Measurements from ENCODE around the gene FARSA.

DNA sequence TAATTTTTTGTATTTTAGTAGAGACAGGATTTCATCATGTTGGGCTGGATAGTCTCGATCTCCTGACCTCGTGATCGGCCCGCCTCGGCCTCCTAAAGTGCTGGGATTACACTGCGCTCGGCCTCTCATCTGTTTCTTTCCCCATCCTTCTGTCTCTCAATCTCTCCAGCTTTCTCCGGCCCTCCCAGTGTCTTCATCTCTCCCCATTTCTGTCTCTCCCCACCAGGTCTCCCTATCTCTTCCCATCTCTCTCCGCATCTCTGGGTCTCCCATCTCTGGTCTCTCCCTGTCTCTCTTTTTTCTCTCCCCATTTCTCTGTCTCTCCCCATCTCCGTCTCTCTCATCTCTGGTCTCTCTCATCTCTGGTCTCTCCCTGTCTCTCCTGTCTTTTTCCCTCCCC lies 49.6 kb upstream of the FARSA start:
- TF ChIP-seq POLR2A (IDR thresholded peaks at IDR 0.05) = no peak
- TF ChIP-seq, protein P1, sequence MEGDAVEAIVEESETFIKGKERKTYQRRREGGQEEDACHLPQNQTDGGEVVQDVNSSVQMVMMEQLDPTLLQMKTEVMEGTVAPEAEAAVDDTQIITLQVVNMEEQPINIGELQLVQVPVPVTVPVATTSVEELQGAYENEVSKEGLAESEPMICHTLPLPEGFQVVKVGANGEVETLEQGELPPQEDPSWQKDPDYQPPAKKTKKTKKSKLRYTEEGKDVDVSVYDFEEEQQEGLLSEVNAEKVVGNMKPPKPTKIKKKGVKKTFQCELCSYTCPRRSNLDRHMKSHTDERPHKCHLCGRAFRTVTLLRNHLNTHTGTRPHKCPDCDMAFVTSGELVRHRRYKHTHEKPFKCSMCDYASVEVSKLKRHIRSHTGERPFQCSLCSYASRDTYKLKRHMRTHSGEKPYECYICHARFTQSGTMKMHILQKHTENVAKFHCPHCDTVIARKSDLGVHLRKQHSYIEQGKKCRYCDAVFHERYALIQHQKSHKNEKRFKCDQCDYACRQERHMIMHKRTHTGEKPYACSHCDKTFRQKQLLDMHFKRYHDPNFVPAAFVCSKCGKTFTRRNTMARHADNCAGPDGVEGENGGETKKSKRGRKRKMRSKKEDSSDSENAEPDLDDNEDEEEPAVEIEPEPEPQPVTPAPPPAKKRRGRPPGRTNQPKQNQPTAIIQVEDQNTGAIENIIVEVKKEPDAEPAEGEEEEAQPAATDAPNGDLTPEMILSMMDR (IDR thresholded peaks at IDR 0.05) = no peak

Data from lower leg skin (tissue), 3 donors.